ENCODE data around the gene UBE2L5.
A peak's percentile ranks its signal among the peaks of the same experiment; 100 is the strongest.
"Not testable (repeated sequence)": the region's sequence is repeated elsewhere in the genome, so short reads cannot be mapped to it uniquely, and the experiment has no call there.

Gene UBE2L5

GRCh38 chr13:30440910-30441703, 18.8 kb downstream of the UBE2L5 start:
- DNase-seq (ENCODE audit: low spot score), result no peak

GRCh38 chr13:30442926-30443325, 20.6 kb downstream of the UBE2L5 start:
- no peak for DNase-seq (ENCODE audit: low spot score)

- not testable (repeated sequence) for DNase-seq (ENCODE audit: low spot score)
Observed at GRCh38 chr13:30443491-30443890, 21.2 kb downstream of the UBE2L5 start.

GRCh38 chr13:30443957-30444404, 21.7 kb downstream of the UBE2L5 start:
- DNase-seq (ENCODE audit: low spot score), result no peak

- no peak for DNase-seq (ENCODE audit: low spot score)
Observed at GRCh38 chr13:30446126-30446500, 23.8 kb downstream of the UBE2L5 start.

- DNase-seq (ENCODE audit: low spot score), result no peak
Observed at GRCh38 chr13:30448441-30448840, 26.1 kb downstream of the UBE2L5 start.

- DNase-seq (ENCODE audit: low spot score), result no peak
Observed at GRCh38 chr13:30450066-30450465, 27.8 kb downstream of the UBE2L5 start.

GRCh38 chr13:30451476-30451875, 29.2 kb downstream of the UBE2L5 start:
- not testable (repeated sequence) for DNase-seq (ENCODE audit: low spot score)

GRCh38 chr13:30453727-30454126, 31.4 kb downstream of the UBE2L5 start:
- no peak for DNase-seq (ENCODE audit: low spot score)

GRCh38 chr13:30454991-30455390, 32.7 kb downstream of the UBE2L5 start:
- no peak for DNase-seq (ENCODE audit: low spot score)

GRCh38 chr13:30456290-30456689, 34.0 kb downstream of the UBE2L5 start:
- no peak for DNase-seq (ENCODE audit: low spot score)

GRCh38 chr13:30457306-30457891, 35.1 kb downstream of the UBE2L5 start:
- no peak for DNase-seq (ENCODE audit: low spot score)

GRCh38 chr13:30461279-30462066, 39.2 kb downstream of the UBE2L5 start:
- not testable (repeated sequence) for DNase-seq (ENCODE audit: low spot score)

- DNase-seq (ENCODE audit: low spot score), result peak; percentile 45
Observed at GRCh38 chr13:30463787-30464495, 41.6 kb downstream of the UBE2L5 start.

GRCh38 chr13:30464496-30465342, 42.4 kb downstream of the UBE2L5 start:
- DNase-seq (ENCODE audit: low spot score), result peak; percentile 81

GRCh38 chr13:30465343-30465592, 43.0 kb downstream of the UBE2L5 start:
- DNase-seq (ENCODE audit: low spot score), result no peak

- peak; percentile 93 for DNase-seq (ENCODE audit: low spot score)
Observed at GRCh38 chr13:30465593-30466357, 43.5 kb downstream of the UBE2L5 start, which contains the start of gene HMGB1. Gene HMGB1, minus strand, starts transcription at chr13:30465936. Its CDS starts 2,256 bp downstream, at chr13:30463680.

- peak; percentile 45 for DNase-seq (ENCODE audit: low spot score)
Observed at GRCh38 chr13:30466358-30466714, 44.0 kb downstream of the UBE2L5 start.

GRCh38 chr13:30466841-30467252, 44.6 kb downstream of the UBE2L5 start:
- no peak for DNase-seq (ENCODE audit: low spot score)

- no peak for DNase-seq (ENCODE audit: low spot score)
Observed at GRCh38 chr13:30473675-30474074, 51.4 kb downstream of the UBE2L5 start.
